GM21526 (cell line): ENCODE data around the gene TRPM3.

Experiments used
- ATAC-seq: cut with Tn5 transposase; IDR thresholded peaks from one replicate; pipeline ENCODE4 v1.9.1; 2021; ENCODE audit warnings: moderate library complexity; ENCODE audit not compliant: unreplicated experiment, low FRiP score

Gene TRPM3

GRCh38 chr9:70597886-70598285, 523.5 kb downstream of the TRPM3 start:
- no peak for ATAC-seq

GRCh38 chr9:70595211-70595610, 526.2 kb downstream of the TRPM3 start:
- ATAC-seq: no peak

GRCh38 chr9:70594386-70594944, 527.0 kb downstream of the TRPM3 start:
- no peak for ATAC-seq

GRCh38 chr9:70593241-70593640, 528.2 kb downstream of the TRPM3 start:
- no peak for ATAC-seq

- ATAC-seq: no peak
Measured at GRCh38 chr9:70590315-70590677, 531.1 kb downstream of the TRPM3 start.

GRCh38 chr9:70589571-70590314, 531.7 kb downstream of the TRPM3 start:
- ATAC-seq: no peak

GRCh38 chr9:70588999-70589398, 532.4 kb downstream of the TRPM3 start:
- ATAC-seq: no peak

GRCh38 chr9:70588381-70588780, 533.0 kb downstream of the TRPM3 start:
- no peak for ATAC-seq

- ATAC-seq: no peak
Measured at GRCh38 chr9:70587201-70587600, 534.2 kb downstream of the TRPM3 start.

GRCh38 chr9:70586476-70586875, 534.9 kb downstream of the TRPM3 start:
- ATAC-seq: no peak

GRCh38 chr9:70581955-70582350, 539.5 kb downstream of the TRPM3 start:
- no peak for ATAC-seq

GRCh38 chr9:70581214-70581954, 540.0 kb downstream of the TRPM3 start:
- ATAC-seq: no peak

GRCh38 chr9:70580606-70581195, 540.7 kb downstream of the TRPM3 start:
- ATAC-seq: no peak

- ATAC-seq: no peak
Measured at GRCh38 chr9:70579686-70580085, 541.7 kb downstream of the TRPM3 start.

- ATAC-seq: no peak
Measured at GRCh38 chr9:70578720-70579119, 542.7 kb downstream of the TRPM3 start.

GRCh38 chr9:70577671-70578070, 543.8 kb downstream of the TRPM3 start:
- ATAC-seq: no peak

GRCh38 chr9:70576116-70576515, 545.3 kb downstream of the TRPM3 start:
- ATAC-seq: no peak

GRCh38 chr9:70574151-70574837, 547.1 kb downstream of the TRPM3 start:
- ATAC-seq: no peak

- ATAC-seq: no peak
Measured at GRCh38 chr9:70573308-70573707, 548.1 kb downstream of the TRPM3 start.

- ATAC-seq: no peak
Measured at GRCh38 chr9:70571258-70571657, 550.2 kb downstream of the TRPM3 start.

- ATAC-seq: no peak
Measured at GRCh38 chr9:70569791-70570190, 551.6 kb downstream of the TRPM3 start.
